SKM-1 (cell line): ENCODE measurements around the gene TRIM38.
"Not testable (repeated sequence)": the region's sequence is repeated elsewhere in the genome, so short reads cannot be mapped to it uniquely, and the experiment has no call there.

ENCODE experiments used
- DNase-seq: peaks from one replicate; lab custom pipeline; 2025; ENCODE audit not compliant: unreplicated experiment; lab: John Stamatoyannopoulos, UW

The TRIM38 gene, protein sequence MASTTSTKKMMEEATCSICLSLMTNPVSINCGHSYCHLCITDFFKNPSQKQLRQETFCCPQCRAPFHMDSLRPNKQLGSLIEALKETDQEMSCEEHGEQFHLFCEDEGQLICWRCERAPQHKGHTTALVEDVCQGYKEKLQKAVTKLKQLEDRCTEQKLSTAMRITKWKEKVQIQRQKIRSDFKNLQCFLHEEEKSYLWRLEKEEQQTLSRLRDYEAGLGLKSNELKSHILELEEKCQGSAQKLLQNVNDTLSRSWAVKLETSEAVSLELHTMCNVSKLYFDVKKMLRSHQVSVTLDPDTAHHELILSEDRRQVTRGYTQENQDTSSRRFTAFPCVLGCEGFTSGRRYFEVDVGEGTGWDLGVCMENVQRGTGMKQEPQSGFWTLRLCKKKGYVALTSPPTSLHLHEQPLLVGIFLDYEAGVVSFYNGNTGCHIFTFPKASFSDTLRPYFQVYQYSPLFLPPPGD

DNA sequence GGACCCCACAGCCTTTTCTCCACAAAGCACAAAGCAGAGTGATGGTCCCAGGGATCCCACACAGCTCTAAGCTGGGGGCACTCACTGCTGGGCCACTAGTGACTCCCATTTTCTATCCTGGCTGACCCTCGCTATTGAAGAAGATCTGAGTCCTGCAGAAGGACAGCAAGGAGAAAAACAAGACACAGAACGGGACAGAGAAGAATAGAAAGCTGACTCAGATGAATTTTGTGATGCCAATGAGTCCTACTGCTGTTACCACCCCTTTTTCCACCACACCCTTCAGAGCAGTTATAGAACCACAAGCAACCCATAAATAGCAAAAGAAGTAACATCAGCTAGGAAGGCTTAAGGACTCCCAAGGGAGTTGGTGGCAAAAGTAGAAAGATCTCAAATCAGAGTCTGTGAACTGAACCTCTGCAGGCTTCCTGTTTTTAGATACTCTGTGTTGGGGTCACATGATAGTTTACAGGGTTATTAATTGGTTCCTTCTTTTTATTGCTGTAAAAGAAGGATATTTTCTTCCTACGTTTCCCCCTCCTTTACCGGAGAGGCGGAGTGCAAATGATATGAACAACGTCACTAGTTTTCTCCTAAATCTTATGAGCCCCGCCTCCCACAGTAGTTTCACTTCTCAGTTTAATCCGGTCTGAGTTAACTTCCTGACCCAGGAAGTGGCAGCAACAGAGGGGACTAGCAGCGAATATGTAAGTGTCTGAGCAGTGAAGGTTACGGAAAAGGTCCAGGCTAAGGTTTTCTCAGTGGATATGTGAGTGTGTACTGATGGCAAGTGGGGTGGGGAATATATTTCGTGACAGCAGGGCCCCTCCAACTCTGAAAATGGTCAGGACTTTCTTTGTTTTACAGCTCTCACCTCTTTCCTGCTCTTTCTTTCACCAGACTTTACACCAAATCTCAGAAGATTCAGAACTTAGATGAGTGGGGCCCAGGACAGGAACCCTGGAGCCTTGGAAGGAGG, at the start of gene TRIM38:
Gene TRIM38 (plus strand): TSS at position 654 of the 979 bp plus-strand sequence. CDS start 3,721 bp downstream, outside the sequence.
- DNase-seq: peak; percentile 85

DNA sequence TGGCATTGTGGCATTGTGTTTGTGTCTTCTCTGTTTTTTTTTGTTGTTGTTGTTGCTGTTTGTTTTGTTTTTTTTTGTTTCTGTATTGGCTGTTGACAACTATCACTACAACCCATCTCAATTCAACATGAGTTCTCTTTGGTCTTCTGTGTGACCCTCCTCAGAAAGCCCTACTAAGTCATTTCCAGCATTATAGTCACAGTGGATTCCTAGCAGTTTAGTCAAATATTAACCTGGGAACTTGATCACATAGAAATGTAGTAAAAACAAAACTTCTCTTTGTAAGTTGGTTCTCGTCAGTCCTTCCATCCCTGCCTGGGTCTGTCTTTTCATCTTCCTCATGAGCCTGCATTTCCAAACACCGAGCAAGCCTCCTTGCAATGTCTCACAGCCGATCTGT, 48.9 kb upstream of the TRIM38 start:
- DNase-seq: no peak

DNA sequence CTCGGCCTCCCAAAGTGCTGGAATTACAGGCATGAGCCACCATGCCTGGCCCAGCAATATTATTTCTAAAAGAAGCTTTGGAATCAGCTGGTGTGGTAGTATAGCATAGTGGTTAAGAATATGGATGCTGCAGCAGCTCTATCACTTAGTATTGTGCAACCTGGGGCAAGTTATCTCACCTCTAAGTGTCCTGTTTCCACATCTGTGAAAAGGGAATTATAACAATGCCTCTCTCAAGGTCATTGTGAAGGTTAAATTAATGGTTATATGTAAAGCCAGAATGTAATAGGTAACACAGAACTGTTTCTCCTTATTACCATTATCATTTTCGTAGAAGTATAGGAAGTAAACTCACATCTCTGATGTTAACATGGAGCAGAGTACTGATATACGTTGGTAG, 46.3 kb upstream of the TRIM38 start:
- no peak for DNase-seq

DNA sequence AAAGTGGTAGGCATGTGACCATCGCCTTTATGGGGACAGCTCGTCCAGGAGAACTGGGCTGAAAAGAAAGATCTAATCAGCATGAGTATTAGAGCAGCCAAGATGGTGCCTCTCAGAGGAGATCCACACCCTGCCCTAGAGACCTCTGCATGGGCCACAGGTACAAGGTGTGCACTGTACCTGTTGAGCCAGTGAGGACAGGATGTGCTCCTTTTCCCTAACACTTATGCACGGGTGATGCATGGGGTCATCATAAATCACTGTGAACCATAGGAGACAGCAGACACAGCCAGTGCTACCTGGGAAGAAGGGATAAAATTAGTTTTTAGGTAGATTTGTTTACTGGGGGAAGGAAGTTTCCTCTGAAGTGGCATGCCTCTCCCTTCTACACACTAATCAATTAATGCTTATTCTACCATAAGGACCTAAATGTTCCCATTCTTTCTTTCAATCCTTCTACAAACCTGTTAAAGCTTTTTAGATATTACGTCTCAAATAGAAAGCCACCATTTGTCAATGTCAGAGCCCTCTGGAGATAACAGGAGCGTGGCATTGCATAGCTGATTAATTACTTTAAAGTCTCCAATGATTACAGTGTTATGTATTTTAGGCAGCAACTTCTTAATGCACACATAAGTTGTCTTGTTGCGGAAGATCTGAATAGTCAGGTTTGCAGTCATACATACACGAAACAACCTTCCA, 45.7 kb upstream of the TRIM38 start:
- no peak for DNase-seq

DNA sequence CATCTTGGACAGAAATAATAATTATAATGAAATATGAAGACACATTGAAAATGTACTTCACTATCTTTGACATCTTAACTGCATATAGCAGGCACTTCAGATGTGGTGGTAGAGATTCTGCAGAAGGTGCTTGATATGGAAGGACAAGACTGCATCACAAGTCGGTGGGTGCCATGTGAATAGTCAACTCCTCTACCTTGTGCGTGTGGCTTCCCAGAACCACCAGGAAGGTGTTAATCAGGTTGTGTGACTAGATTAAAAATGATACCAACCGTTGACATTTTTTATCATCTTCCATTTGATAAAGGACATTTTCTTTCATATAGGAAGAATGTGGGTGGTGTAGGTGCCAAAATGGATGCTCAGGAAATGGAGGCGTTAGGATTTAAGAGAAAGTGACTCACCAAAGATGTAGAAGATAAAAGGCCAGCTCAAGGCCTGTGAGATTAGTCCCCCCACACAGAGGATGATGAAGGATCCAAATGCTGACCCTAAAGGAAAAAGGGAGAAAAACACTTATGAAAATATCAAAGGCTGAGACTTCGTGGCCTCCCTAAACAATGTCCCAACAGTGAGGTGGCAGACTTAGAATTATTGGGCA, 44.4 kb upstream of the TRIM38 start:
- no peak for DNase-seq

DNA sequence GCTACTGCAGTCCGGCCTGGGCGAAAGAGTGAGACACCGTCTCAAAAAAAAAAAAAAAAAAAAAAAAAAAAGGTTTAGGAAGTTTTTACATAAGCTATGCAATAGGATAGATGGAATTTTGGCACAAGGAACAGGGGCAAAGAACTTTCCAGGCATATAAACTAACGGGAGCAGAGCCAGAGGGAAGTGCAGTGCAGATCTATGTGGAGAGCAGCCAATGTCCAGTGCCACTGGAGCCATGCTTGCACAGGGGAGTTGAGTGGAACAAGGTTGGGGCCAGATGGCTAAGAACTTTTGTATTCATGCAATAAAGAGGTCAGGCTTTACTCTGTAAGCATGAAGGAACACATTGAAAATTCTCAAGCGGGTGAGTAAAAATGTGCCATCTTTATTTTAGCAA, 42.9 kb upstream of the TRIM38 start:
- no peak for DNase-seq

DNA sequence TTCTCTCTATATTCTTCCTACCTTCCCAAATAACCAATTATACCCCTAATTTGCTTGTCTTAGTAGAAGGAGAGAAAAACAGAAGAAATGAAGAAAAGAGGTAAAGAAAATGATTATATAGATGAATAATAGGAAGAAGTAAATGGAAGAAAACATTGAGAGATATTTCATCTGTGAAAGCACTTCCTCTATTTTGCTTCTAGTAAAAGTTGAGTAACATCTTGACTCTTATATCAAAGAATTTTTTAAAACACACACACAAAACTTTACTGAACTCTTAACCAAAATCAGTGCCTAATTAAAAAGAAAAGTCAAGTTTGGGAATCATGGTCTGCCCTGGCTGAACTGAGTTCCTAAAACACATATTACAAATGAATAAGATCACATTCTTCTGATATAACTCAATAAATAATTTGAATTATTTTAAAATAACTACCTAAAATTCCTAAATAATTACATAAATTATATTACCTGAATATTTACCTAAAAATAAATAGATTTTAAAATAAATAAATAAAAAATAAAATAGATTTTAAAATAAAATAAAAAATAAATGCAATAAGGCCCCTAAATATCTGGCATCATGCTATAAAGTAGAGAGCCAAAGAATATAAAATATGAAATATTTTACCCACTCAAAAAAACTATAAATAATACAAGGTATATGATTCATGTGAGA, 40.9 kb upstream of the TRIM38 start:
- no peak for DNase-seq

DNA sequence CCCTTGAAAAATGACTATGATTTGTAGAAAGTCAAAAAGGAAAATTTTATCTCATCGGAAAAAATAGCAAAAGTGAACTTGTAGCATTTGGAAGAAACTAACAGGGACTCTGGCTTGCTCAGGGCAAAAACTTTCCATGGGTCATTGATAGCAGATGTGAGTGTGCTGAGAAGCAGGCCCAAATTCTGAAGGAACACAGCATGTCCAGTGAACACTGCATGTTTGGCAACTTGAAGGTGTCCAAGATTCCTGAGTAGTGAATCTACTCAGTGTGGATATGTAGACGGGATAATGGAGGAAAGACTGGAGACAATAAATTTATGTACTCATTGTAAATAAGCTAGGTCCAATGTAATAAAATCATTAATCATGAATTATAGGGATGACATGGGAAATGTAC, 40.3 kb upstream of the TRIM38 start:
- DNase-seq: no peak

DNA sequence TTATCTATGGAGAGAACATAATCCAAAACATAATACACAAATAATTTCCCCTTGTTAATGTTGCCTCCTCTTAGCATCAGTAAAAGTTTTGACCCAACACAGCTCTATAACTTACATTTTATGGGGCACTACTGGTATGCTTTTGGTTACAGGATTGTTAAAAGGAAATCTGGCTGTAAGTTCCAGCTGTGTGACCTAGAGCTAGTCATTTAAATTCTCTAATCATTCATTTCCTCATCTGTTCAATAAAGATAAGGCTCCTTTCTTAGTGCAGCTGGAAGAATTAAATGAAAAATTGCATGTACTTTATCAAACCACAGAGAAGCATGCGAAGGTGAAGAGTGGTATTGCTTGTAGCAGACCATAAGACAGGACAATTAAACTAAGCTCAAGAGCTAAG, 36.7 kb upstream of the TRIM38 start:
- DNase-seq: no peak

DNA sequence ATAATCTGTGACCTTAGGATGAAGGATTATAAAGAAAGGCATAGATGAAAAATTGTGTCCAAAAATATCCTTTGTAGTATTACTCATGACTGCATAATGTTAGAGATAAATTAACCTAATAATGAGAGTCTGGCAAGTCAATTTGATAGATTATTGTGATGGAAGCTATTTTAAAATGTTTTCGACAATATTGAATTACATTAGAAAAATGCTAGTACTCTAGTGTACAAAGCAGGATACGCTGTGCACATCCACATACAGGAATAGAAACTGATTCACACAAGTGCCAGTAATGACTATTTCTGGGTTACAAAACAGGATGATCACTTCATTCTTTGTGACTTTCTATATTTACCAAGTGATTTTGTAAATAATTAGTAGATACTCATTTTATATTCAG, 35.4 kb upstream of the TRIM38 start:
- no peak for DNase-seq

DNA sequence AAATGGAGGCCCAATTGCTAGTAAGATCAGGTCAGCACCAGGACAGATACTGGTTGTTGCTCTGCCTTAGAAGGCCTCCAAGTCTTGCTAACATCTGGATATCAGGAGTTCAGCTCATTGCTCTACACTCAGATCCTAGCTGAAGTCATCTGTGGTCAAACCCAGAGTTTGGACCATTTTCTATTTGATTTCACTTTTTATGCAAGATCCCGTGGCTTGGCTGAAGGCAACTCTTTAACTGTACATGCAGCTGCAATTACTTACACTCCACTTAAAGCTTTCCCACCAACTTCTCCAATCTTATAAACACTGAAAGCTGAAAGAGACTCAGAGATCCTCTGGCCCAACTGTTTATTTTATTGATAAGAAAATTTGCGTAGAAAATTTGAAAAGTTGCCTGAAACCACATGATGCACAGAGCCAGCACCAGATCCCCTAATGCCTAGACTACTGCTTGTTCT, 34.8 kb upstream of the TRIM38 start:
- DNase-seq: no peak

DNA sequence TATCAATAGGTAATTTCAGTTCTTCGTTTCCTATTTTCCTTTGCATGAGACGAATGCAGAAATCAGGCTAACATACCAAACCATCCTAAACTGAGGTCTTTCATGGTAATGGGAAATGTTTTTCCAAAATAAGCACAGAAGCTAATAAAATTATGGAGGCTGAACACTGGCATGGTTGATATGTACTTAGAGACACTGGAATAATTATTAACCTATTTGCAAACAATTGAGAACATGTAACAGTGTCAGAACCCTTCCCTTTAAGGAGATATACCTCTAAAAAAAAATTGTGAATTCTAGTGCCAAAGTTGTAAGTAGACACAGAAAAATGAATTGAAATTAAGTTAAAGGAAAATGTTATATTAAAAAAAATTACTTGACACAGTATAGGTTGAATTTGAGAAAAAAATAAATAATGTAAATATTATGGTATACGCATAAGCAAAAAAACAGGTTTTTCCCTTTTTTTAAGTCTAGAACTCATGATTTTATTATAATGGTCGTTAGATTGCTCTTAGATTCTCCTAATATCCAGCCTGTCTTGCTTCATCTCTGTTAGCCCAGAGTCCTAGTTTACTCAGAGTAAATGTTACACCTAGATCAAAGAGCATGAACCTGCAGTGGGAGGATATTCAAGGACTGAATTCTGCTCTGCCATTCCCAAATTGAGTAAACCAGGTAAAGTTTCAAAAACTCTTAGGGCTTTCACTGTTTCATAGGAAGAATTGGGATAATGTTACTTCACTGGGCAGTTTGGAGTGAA, 33.9 kb upstream of the TRIM38 start:
- DNase-seq: no peak

DNA sequence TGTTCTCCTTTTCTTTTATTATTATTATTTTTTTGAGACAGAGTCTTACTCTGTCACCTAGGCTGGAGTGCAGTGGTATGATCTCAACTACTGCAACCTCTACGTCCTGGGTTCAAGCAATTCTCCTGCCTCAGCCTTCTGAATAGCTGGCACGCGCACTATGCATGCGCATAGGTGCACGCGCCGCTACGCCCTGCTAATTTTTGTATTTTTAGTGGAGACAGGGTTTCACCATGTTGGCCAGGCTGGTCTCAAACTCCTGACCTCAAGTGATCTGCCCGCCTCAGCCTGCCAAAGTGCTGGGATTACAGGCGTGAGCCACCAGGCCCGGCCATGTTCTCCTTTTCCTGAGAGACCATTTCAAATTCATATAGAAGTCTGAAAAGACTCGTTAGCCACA, 32.8 kb upstream of the TRIM38 start:
- not testable (repeated sequence) for DNase-seq

DNA sequence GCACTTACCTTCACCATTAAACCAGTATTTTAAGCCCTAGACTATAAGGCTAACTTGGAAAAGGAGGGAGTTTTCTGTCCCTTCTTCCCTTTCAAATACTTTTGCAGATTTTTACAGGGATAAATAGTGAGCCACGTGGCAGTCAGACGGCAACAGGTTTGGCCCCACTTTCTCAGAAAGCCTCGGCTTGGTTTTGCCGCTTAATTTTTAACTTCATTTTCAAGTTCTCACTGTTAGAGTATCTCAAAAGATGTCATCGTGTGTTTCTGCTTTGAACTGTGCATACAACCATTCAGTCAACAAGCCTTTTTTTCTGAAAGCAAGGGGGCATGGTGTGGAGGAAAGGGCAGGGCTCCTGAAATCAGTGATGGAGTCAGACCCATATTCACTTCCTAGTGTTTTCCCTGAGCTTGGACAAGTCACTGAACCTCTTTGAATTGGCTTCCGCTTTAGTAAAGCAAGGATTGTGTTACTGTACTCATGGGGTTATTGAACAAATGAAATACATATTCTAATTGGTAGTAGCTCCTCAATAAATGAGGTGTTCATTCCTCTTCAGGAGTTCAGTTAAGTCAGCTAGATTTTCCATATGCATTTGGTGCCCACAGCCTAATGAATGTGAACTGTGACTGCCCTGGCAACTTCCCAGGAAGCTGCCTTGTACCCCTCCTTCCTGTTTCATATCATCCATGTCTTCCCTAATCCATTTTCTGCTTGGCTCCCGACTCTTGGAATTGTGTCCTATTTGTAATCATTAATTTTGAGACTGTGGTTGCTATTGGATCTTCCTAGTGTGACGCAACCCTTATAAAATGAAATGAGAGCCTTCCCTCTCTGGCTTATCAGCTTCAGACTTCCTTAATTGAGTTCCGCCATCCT, 31.8 kb upstream of the TRIM38 start, which contains the start of gene SLC17A2:
Gene SLC17A2 (minus strand): TSS at position 160 of the 879 bp plus-strand sequence. CDS start 4,895 bp downstream, outside the sequence.
- DNase-seq: no peak

DNA sequence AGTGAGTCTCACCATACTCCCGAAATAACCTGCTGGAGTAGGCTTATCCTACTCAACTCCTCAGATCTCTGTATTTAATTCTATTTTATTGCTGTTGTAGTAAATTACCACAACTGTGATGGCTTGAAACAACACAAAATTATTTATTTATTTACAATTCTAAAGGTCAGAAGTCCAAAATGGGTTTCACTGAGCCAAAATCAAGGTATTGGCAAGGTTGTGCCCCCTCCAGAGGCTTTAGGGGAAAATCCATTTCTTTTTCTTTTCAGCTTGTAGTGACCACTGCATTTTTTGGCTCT, 31.2 kb upstream of the TRIM38 start:
- no peak for DNase-seq

DNA sequence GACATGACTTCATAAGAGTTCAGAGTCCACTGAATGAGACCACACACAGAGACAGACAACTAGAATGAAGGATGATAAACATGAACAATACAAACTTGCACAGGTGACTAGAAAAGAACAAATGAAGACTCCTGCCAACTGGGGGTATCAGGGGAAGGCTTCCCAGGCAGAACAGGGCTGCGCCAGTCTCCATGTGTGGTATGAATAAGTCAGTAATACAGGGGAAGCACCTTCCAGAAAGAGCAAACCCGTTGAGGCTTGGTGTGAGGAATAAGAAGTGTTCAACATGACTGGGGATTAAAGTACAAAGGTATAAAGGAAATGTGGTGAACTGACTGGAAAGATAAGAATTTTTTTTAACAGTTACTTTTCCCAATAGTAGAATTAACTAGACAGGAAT, 28.4 kb upstream of the TRIM38 start:
- no peak for DNase-seq

DNA sequence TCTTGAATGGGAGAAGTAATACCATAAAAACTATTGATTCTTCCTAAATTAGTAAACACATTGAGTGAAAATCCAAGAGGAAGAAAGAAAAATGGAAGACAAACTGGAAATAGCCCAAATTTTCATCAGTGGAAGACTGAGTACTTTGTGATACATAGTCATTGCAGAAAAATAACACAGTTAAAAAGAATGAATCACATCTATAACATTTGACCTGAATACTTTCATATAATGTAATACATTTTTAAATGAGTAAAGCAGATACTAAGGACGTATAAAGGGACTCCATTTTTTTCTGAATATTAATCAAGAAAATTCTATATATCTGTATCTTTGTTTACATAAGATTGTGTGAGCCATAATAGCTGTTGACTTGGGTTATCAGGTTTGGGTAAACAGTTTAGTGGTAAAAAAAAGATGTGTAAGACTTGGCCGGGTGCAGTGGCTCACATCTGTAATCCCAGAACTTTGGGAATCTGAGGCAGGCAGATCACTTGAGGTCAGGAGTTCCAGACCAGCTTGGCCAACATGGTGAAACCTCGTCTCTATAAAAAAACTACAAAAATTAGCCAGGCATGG, 27.8 kb upstream of the TRIM38 start:
- no peak for DNase-seq

DNA sequence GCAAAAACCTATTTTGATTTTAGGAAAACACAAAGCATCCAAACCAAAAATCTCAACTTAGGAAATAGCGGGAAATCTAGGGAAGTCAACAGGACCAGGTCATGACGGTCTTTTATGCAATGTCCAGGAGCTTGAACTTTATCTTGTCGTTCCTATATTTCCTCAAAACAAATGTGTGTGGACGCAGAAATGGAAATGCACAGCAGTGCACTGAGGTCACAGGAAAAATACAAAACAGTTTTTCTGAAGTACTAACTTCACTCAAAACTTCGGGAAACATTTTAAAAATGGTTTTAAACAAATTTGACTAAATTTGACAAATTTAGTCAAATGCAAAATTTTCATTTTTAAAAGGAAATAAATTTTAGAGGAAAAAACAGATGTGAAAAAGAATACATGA, 26.6 kb upstream of the TRIM38 start:
- DNase-seq: no peak
